Skin epidermis (tissue), 12 donors: ENCODE results near the gene REN.

Source experiments
- H3K27ac ChIP-seq, 21 experiments: fragments of 200-600 bp; sonication (generic) in 11 of 21; one replicate each; pipeline ENCODE4 v1.5.0; 2020; ENCODE audit warnings: mild to moderate bottlenecking in 3 of 21, inconsistent platforms in 2 of 21, moderate library complexity in 2 of 21
- H3K4me3 ChIP-seq, 7 experiments: fragments of 200-600 bp; sonication (generic) in 2 of 7; one replicate each; pipeline ENCODE4 v1.5.0; 2020; ENCODE audit warnings: inconsistent platforms in 2 of 7, mild to moderate bottlenecking in 2 of 7, moderate library complexity in 1 of 7

Gene REN

DNA sequence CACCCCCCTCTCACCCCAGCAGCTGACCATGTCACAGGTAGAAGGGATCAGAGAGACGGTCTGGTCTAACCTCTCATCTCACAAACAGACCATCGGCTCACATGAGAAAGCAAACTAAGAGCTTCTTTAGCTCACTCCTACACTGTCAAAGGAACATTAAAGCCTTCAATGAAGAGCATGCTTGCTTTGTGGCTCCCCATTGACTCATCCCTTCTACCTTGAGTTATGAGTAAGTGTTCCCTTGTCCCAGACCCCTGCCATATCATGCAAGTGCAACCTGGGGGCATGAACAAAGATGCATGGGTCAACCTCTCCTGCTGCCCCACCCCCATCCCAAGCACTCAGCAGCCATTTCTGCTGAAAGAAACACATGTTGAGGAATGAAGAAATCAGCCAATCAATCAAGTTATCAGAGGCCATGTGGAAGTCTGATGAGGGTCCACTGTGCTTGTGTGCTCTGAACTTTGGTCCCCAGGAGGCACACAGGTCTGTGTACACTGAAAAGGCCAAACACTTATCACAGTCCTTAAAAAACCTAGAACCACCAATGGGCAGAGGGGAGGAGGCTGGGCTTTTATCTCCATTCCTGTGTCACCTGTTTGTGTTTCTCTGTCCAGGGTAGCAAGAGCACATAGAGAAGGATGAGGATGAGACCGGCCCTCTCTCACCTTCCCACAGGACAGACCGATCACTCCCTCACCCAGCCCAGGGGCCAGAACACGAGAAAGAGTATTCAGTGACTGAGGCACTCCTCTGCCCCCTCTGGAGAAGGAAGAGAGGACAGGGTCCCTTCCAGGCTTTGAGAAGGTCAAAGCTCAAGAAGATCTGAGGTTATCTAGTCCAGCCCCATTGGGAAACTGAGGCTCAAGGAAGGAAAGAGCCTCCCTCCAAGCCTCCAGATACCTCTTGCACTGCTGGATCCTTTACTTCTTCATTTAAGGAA lies 23.8 kb downstream of the REN start:
- no peak overlapping the region for H3K27ac ChIP-seq
- H3K4me3 ChIP-seq = no peak overlapping the region

DNA sequence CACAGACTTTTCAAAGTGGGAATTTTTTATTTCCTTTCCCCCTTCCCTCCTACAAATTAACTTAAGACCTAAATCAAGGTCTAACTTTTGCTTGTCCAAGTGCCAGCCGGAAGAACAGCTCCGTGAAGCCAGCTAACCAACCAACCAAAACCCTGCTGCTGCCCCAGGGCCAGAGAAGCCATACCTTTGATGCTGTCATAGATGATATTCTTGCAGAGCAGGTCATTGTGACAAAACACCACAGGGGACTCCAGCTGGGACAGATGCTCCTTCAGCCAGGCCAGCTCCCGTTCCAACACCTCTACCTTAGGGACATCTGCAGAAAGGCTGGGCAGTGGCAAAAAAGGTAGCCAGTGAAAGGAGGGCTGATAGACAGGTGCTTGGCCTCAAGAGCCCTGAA lies 25.0 kb downstream of the REN start:
- Histone ChIP-seq H3K4me3 (no peak overlapping the region), H3K27ac (no peak overlapping the region)

DNA sequence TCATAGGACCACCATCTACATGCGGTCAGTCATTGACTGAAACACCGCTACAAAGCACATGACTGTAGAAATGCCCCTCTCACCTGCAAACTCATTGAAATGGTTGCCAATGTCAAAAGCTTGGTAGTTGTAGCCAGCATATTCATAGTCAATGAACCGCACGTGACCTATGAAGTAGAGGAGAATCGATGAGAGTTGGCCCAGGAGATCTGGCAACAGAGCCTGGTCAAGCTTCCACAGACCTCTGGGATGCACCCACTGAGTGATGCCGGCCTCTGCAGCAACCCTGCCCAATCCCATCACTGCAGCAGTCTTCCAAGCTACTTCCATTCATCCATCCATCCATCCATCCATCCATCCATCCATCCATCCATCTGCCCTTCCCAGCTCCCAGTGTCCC lies 26.2 kb downstream of the REN start:
- no peak overlapping the region for H3K27ac ChIP-seq
- no peak overlapping the region for H3K4me3 ChIP-seq

DNA sequence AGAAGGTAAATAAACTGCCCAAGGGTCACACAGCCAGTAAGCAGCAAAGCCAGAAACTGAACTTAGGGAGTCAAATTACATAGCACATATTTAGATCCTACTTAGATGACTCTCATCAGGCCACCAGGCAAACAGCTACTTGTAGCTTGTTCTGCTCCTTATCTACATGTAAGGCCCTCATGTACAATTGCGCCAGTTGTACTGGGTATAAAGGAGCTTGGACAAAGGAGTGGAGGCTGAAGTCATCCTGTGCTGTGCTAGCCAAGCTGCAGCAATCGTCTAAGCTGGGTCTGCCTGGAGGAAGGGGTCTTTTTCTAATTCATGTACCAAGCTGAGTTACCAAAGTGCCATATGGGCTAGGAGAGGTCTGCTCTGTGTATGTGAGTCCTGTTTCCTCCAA lies 27.0 kb downstream of the REN start:
- no peak overlapping the region for H3K27ac ChIP-seq

DNA sequence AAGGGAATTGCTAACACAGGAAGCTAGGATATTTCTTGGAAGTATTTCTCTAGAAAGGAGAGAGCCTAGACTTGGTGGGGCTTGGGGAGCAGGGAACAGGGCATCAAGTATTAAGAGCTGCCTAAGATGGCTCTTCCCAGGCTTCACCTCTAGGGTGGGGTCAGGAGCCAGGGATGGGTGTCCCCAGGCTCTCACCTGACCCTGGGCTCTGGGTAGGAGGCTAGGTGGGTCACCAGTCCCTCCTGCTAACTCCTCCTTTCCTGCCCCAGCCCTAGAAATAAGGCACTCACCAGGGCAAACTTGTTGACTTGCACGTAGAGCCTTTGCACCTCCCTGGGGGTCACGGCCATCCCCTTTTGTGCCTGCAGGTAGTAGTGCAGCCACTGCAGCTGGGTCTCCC lies 29.3 kb downstream of the REN start:
- Histone ChIP-seq H3K4me3 (no peak overlapping the region), H3K27ac (no peak overlapping the region)

More for the DNA sequence above, 27.0 kb downstream of the REN start:
- H3K4me3 ChIP-seq = no peak overlapping the region

DNA sequence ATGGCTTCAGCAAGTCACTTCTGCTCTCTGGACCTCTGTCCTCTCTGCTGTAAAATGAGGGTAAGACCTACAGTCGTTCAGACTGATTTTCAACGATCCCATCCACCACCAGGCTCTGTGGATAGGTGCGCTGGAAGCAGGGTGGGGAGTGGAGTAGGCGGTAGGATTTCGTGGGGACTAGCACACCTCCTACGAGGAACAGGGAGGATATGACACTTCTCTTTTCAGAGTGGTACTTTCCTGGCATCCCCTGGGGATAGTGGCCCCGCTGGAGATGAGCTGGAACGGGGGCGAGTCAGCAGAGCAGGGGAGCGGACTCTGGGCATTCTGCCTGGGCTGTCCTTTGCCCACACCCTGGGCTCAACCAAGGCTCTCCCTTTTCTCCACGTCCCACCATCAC lies 32.0 kb downstream of the REN start:
- Histone ChIP-seq H3K27ac (peak overlapping the region in 1 of 21 experiments; percentile 17), H3K4me3 (no peak overlapping the region)

DNA sequence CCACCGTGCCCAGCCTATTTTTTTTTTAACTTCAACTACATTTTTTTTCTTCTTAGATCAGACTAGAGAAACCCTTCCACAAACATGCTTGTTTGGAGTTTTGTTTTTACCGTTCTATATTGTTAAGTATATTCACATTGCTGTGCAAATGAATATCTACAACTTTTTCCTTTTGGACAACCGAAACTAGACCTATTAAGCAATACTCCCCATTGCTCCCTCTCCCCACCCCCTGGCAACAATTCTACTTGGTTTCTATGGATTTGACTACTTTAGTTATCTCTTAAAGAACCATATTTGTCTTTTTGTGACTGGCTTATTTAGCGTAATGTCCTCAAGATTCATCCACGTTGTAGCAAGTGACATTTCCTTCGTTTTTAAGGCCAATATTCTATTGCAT lies 33.4 kb downstream of the REN start:
- H3K27ac ChIP-seq = no peak overlapping the region
- no peak overlapping the region for H3K4me3 ChIP-seq

DNA sequence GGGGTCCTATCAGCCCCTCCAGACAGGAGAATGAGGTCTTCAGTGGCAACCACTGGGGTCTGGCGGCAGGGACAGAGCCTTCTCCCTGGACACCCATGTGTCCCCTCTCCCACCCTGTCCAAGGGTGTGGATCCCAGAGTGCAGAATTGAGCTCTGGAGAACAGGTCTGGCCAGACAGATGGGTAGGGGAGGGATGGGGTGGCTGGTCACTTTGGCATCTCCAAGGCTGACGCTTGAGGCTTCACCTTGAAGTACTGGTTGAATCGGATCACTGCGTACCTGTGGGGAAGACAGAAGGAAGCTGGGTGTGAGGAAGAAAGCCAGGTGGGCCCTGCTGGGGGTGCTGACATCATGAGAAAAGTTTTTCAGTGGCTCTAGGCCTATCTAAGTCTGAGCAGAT lies 34.2 kb downstream of the REN start:
- H3K4me3 ChIP-seq = no peak overlapping the region
- H3K27ac ChIP-seq = peak overlapping the region in 2 of 21 experiments; percentile 64 to 71

DNA sequence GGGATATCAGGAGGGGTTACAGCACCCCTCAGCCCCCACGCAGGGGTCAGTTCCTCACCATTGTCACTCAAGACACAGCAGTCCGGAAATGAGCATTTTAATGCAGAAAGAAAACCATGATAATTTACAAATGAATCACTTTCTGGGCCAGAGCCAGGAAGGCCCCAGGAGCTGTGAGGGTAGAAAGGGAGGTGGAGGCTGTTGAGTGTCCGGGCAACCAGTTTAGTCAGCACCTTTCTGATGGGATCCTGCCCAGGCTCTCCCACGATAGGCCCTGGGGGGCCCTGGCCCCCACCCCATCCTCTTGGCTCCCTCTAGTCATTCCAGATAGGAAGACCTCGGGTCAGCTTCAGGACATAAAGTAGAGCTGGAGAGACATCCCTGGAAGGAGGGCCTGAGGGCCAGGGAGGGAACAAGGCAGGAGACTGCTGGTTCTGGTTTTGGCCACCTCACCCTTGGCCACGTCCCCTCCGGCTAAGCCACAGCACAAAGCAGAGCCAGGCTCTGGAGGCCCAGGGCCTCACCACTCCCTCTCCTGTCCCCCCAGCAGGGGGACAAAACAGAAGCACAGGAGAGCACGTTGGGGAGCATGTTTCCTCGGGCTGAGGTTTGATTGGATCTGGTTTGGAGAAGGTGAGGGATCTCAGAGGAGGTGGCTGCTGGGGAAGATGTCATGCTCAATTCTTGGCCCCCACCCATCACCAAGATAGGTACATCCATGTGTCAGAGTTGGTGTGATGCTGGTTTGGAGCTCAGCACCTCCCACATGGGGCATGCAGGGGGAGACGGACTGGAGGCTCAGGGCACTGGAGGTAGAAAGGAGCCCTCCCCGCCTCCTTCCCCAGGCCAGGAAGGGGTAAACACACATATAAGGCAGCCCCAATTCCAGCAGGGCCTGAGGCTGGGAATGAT lies 34.9 kb downstream of the REN start:
- H3K27ac ChIP-seq = peak overlapping the region in 10 of 21 experiments; percentile 1 to 71 (median 42)
- no peak overlapping the region for H3K4me3 ChIP-seq

DNA sequence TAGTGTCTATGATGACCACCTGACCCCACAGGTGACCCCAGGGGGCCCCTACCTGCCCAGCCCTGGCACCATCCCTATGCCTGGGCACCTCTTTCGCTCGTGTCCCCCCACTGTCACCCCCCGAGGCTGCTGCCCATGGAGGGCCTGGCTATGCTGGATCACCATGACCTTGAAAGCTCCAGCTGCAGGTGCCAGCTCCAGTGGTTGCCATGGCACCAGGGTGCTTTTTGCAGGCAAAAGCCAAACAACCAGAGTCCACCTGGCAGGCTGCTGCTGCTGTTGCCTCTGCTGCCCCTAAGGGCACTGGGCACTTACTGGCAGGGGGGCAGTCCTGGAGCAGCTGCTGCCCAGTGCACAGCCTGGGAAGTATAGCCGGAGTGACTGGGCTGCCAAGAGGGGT lies 36.0 kb downstream of the REN start:
- no peak overlapping the region for H3K4me3 ChIP-seq

DNA sequence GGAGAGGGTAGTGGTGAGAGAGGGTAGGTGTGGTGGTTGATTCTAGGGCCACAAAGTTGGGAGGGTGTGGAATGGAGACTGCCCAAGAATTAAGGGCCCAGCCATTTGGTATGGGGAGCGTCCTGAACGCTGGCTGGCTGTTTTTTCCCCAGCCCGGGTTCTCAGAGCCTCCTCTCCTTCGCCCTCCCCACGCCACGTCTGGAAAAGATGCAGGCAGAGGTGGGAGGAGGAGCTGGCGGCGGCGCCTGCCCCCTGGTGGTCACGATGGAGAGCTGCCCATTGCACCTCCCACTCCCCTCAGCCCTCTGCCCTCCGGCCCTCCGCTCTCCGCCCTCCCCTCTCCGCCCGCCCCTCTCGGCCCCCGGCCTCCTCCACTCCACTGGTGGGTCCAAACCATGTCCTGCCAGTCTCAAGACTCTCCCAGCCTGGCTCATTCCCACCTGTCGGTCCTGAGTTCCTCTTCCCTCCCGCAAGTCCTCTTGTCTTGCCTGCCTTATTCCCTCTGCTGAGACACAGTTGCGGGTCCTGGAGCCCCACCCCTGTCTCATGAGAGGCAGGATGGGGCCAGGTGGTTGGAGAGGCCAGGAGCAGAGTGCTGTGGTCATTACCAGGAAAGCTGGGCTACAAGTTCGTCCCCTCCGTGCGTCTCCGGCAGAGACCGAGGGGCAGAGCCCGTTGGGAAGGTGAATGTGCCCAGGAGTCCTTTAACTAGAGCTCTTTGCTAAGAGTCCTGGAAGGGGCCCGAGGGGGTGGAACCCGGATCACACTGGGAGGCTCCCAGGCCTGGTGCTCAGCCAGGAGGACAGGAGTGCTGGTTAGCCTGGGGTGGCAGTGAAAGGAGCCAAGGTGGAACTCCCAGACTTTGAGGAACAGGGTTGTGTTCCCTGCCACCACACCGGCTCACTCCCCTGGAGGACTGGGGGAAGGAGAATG lies 36.9 kb downstream of the REN start:
- H3K4me3 ChIP-seq = peak overlapping the region in 1 of 7 experiments; percentile 28
- peak overlapping the region in 9 of 21 experiments; percentile 18 to 74 (median 65) for H3K27ac ChIP-seq

More for the DNA sequence above, 36.0 kb downstream of the REN start:
- H3K27ac ChIP-seq = peak overlapping the region in 5 of 21 experiments; percentile 9 to 71 (median 64)

DNA sequence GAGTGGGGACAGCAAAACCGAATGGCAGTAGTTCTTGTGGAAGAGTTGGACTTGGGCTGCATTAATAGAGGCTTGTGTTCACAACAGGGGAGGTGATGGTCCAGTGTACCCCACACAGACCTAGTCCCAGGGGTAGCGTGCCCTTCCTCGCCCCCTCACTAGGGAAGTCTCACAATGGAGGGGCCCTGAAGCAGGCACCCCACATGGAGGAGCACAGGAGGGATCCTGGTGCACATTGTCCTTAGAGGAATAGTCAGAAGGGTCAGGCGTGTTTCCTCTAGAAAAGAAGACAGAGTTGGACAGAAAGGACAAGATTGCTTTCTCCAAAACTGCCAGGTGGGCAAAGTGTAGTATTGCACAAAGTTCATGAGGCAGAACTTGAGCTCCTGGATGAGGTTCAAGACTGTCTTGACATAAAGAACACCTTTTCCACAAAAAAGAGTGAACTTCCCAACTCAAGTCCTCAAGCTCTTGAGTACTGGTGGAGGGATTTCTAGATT lies 37.6 kb downstream of the REN start:
- H3K4me3 ChIP-seq = no peak overlapping the region
- H3K27ac ChIP-seq = peak overlapping the region in 4 of 21 experiments; percentile 24 to 75 (median 64)

DNA sequence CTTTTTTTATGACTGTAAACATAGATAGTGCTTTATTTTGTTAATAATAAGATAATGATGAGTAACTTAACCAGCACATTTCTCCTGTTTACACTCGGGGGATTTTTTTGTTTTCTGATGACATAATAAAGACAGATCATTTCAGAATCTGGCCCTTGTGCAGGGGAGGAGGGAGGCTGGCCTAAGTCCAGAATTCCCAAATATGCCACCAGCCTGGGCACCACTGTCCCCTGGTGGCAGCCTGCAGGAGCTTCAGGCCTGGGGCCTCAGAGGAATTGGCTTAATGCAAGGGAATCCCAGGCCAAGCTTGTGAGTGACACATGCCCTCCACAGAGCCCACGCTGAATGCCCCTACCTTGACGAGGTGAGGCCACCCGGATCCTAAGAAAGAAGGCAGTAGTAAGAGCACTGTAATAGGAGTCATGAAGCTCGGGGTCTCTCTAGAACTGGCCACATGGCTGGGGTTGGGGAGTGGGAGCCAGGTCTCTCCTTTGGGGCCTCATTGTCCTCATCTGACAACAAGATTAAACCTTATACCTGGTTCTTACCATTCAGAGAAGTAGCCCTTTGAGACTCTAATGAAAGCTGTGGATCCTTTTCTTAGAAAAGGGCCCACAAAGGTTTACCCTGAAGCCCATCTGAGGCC lies 38.4 kb downstream of the REN start:
- Histone ChIP-seq H3K4me3 (no peak overlapping the region), H3K27ac (peak overlapping the region in 5 of 21 experiments; percentile 14 to 75 (median 69))

DNA sequence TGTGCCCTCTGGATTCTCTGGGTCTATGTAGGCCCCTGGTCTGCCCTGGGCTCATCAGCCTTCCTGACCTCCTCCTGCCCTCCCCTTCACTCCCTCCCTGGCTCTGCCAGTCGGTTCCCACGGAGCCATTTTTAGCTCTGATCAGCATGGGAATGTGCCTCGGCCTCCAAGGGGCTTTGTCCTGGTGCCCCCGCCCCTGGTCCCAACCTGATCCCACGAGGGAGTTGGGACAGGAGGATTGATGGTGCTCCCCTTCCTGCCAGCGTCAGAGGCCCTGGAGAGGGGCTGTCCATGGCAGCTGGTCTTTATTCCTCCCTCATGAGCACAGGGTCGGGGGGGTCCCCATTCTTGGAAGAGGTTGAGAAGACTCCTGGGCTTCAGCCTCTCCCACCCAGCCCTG lies 39.2 kb downstream of the REN start:
- no peak overlapping the region for H3K4me3 ChIP-seq
- H3K27ac ChIP-seq = peak overlapping the region in 12 of 21 experiments; percentile 10 to 78 (median 50)

DNA sequence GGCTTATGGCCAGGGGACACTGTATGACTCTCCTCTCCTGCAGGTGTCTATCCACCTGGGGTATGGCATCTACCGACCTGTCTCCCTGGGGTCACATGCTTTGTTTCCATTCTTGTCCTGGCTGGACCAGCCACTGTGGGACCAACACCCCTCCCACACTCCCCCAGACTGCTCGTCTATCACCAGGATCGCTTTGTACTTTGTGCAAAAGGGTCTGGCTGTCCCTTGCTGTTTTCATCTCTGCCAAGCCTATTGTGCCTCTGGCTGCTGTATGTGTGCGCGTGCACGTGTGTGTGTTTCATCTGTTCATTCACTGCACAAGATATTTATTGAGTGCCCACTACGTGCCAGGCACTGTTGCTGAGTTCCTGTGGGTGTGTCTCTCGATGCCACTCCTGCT lies 39.8 kb downstream of the REN start:
- H3K4me3 ChIP-seq = no peak overlapping the region

DNA sequence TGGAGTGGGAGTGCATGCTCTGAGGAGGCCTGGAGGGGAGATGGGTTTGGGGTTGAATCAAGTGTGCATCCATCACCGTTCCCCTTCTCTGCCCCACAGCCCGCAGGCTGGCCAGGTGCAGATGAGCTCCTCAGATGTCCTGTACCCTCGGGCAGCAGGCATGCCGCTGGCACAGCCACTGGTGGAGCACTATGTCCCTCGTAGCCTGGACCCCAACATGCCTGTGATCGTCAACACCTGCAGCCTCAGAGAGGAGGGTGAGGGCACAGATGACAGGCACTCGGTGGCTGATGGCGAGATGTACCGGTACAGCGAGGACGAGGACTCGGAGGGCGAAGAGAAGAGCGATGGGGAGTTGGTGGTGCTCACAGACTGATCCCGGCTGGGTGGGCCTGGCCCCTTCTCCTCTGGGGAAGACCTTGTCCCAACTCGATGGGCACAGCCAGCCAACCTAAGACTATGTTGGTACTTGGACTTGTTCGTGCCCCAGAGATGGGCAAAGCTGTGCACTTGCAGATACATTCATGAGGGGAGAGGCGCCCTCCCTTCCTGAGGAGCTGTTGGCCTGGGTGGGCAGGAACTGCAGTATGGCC lies 40.3 kb downstream of the REN start:
- no peak overlapping the region for H3K27ac ChIP-seq
- H3K4me3 ChIP-seq = no peak overlapping the region

More for the DNA sequence above, 39.8 kb downstream of the REN start:
- H3K27ac ChIP-seq = peak overlapping the region in 5 of 21 experiments; percentile 18 to 78 (median 69)

DNA sequence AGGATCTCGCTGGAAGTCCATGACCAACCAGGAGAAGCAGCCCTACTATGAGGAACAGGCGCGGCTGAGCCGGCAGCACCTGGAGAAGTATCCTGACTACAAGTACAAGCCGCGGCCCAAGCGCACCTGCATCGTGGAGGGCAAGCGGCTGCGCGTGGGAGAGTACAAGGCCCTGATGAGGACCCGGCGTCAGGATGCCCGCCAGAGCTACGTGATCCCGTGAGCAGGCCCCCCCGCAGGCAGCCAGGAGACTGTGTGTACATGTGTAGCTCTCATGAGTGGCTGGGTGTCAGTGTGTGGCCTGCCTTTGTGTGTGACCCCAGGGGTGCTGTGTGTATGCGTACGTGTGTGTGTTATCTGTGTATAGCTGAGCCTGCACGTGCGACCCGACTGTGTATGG lies 41.5 kb downstream of the REN start:
- H3K27ac ChIP-seq = no peak overlapping the region
- no peak overlapping the region for H3K4me3 ChIP-seq

DNA sequence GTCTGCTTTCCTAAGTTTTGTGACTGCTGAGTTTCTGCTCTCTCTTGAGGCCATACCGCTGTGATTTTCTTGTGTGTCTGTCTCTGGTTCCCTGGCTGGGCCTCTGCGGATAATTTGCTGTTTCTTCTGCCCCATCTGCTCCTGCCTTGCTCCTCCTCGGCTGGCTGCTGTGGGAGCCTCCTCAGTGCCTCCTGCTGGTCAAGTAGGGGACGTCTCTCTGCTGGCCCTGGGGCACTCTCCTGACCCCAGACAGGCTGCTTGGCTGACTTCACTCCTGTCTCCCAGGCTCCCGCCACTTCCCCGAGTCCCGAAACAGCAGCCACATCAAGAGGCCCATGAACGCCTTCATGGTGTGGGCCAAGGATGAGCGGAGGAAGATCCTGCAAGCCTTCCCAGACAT lies 42.8 kb downstream of the REN start:
- Histone ChIP-seq H3K27ac (no peak overlapping the region), H3K4me3 (no peak overlapping the region)
